ENCODE measurements around the gene TNRC6B. TPM values are rescaled to one million over a fixed set of nuclear protein-coding genes. Genes with fewer than 3 reads are reported as not detected.

TNRC6B gene
- total RNA-seq, 1 donor from 2014 or later, result 80.1 TPM

DNA sequence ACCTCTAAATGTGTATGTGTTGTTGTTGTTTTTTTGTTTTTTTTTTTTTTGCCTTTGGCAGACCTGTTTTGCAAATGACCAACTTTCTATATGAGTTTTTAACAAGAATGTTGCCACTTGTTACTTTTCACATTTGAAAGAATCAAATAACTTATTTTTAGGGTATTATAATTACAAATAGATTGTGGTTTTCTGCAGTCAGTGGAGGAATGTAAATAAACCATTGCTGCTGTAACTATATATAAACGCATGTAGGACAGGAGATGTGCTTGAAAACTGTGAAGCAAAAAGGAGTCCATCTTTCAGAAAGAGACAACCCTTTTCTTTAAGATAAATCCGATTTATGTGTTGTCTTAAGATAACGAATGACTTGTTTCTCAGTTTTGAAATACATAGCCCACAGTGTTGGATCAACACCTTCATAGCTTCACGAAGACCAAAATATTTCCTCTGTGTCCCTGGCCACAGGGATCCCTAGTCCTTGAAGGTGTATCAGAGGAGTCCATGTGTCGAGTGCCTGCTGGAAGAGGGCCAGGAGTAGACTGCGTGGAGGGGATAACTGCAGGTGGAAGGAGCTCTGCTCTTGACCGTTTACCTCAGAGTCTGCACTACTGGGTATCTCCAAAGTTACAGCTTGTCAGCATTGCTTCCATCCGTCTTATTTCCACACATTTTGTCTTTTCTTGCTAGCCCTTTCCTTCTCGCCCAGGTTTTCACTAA, 24.7 kb downstream of the TNRC6B start:
- H3K27me3 Mint-ChIP-seq (ENCODE audit: low read depth), result no peaks in the 10 kb centered on the region
- peaks cover 7% of the 10 kb centered on the region for H3K36me3 Mint-ChIP-seq
- DNase-seq (ENCODE audit: low spot score in 2 of 2, unreplicated experiment in 2 of 2), result no peak
- H3K27ac Mint-ChIP-seq, result no peak overlapping the region
- H3K9me3 Mint-ChIP-seq, result no peaks in the 10 kb centered on the region
- peaks cover 17% of the 10 kb centered on the region for H3K4me1 Mint-ChIP-seq
- TF ChIP-seq, protein P1, sequence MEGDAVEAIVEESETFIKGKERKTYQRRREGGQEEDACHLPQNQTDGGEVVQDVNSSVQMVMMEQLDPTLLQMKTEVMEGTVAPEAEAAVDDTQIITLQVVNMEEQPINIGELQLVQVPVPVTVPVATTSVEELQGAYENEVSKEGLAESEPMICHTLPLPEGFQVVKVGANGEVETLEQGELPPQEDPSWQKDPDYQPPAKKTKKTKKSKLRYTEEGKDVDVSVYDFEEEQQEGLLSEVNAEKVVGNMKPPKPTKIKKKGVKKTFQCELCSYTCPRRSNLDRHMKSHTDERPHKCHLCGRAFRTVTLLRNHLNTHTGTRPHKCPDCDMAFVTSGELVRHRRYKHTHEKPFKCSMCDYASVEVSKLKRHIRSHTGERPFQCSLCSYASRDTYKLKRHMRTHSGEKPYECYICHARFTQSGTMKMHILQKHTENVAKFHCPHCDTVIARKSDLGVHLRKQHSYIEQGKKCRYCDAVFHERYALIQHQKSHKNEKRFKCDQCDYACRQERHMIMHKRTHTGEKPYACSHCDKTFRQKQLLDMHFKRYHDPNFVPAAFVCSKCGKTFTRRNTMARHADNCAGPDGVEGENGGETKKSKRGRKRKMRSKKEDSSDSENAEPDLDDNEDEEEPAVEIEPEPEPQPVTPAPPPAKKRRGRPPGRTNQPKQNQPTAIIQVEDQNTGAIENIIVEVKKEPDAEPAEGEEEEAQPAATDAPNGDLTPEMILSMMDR (IDR thresholded peaks at IDR 0.05; ENCODE audit: unreplicated experiment), result no peak
- no peak overlapping the region for H3K4me3 Mint-ChIP-seq

DNA sequence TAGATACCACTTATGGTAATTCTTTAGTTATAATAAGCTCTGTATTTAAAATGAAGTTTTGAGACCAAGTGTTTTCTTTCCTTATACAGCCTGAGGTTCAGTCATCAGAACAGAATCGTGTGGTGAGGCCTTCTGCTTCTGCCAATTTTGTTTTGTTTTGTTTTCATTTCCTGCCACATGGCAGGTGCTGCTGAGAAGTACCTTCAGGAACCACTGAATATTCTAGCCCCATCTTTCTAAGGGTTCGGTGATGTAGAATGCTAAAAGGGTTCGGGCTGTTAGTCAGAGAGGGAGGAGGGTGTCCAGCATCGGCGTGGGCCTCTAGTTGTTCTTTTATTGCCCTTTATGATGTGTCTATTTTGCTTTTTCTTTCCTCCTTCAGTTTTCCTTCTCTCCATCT, 25.8 kb downstream of the TNRC6B start:
- TF ChIP-seq, protein P1 (IDR thresholded peaks at IDR 0.05; ENCODE audit: unreplicated experiment), result no peak
- H3K27ac Mint-ChIP-seq, result peak overlapping the region; percentile 81
- H3K4me1 Mint-ChIP-seq, result peaks cover 19% of the 10 kb centered on the region
- DNase-seq (ENCODE audit: low spot score in 2 of 2, unreplicated experiment in 2 of 2), result no peak
- H3K4me3 Mint-ChIP-seq, result no peak overlapping the region
- no peaks in the 10 kb centered on the region for H3K9me3 Mint-ChIP-seq
- H3K36me3 Mint-ChIP-seq, result peaks cover 8% of the 10 kb centered on the region
- no peaks in the 10 kb centered on the region for H3K27me3 Mint-ChIP-seq (ENCODE audit: low read depth)

DNA sequence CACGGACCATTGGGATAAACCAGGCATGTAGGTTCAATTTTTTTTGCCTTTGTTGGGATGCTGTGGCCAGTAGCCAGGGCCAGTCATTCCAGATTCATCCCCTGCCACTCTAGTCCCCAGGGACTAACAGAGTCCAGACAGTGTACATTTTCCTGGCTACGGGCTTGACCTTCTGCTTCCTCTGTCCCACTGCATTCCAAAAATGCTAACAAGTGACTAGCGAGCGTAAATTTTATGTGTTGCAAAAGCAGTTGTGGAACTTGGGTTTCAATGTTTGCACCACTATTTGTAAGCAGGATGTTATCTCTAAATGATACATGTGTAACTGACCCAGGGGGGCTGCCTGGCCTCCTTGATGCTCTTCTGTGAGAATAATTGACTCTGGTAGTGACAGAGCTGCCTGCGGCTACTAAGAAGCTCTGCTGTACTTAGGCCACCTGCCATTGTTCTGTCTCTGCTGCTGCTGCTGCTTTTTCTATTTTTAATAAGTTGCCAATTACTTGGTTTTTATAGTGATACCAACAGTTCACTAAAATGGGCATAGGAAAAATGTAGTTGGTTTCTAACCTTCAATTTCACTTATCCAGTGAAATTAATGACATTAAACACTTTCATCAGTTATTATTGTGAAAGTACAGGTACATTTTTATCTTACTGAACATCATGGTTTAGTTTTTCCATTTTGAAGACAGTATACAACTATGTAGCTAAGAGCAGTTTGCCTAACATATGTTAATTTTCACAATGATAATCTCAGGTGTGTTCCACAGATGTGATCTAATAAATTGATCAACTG, 26.8 kb downstream of the TNRC6B start:
- no peak for DNase-seq (ENCODE audit: low spot score in 2 of 2, unreplicated experiment in 2 of 2)
- Mint-ChIP-seq H3K4me3 (no peak overlapping the region), H3K9me3 (no peaks in the 10 kb centered on the region), H3K27me3 (ENCODE audit: low read depth) (no peaks in the 10 kb centered on the region), H3K27ac (peak overlapping the region; percentile 62), H3K36me3 (peaks cover 5% of the 10 kb centered on the region), H3K4me1 (peaks cover 24% of the 10 kb centered on the region)
- TF ChIP-seq, protein P1 (IDR thresholded peaks at IDR 0.05; ENCODE audit: unreplicated experiment), result no peak

DNA sequence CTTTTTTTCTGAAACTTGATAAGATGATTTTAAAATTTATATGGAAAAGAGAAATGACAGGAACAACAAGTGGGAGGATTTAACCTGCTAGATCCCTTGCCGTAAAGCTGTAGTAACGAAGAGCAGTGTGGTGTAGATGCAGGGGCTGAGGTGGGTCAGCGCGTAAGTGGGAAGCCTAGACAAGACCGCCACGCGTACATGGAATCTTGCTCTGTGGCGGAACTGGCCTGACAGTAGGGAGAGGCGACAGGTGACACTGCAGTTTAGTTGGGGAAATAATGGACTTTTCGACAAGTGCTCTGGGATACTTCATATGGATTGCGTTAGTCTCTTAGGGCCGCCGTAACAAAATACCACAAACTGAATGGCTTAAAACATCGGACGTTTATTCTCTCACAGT, 28.8 kb downstream of the TNRC6B start:
- no peak overlapping the region for H3K27ac Mint-ChIP-seq
- peaks cover 28% of the 10 kb centered on the region for H3K4me1 Mint-ChIP-seq

DNA sequence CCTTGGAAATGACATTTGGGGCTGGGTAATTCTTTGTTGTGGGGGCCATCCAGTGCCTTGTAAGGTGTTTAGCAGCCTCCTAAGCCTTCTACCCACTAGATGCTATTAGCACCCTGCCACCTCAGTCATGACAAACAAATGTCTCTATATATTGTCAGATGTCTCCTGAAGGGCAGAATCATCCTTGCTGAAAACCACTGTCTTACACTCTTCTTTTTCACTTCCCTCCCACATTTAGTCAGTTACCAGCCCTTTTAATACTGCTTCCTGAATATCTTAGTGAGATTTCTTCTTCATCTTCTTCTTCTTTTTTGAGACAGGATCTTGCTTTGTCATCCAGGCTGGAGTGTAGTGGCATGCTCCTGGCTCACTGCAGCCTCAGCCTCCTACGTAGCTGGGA, 33.1 kb downstream of the TNRC6B start:
- Mint-ChIP-seq H3K4me1 (peaks cover 26% of the 10 kb centered on the region), H3K27ac (no peak overlapping the region), H3K36me3 (peaks cover 5% of the 10 kb centered on the region), H3K4me3 (no peak overlapping the region), H3K27me3 (ENCODE audit: low read depth) (no peaks in the 10 kb centered on the region), H3K9me3 (no peaks in the 10 kb centered on the region)
- DNase-seq (ENCODE audit: low spot score in 2 of 2, unreplicated experiment in 2 of 2), result no peak
- TF ChIP-seq, protein P1 (IDR thresholded peaks at IDR 0.05; ENCODE audit: unreplicated experiment), result no peak

More for the DNA sequence above, 28.8 kb downstream of the TNRC6B start:
- Mint-ChIP-seq H3K4me3 (no peak overlapping the region), H3K36me3 (peaks cover 4% of the 10 kb centered on the region), H3K27me3 (ENCODE audit: low read depth) (no peaks in the 10 kb centered on the region), H3K9me3 (no peaks in the 10 kb centered on the region)
- TF ChIP-seq, protein P1 (IDR thresholded peaks at IDR 0.05; ENCODE audit: unreplicated experiment), result no peak
- no peak for DNase-seq (ENCODE audit: low spot score in 2 of 2, unreplicated experiment in 2 of 2)
